ENCODE results near the gene IRAK2.

IRAK2 gene

DNA sequence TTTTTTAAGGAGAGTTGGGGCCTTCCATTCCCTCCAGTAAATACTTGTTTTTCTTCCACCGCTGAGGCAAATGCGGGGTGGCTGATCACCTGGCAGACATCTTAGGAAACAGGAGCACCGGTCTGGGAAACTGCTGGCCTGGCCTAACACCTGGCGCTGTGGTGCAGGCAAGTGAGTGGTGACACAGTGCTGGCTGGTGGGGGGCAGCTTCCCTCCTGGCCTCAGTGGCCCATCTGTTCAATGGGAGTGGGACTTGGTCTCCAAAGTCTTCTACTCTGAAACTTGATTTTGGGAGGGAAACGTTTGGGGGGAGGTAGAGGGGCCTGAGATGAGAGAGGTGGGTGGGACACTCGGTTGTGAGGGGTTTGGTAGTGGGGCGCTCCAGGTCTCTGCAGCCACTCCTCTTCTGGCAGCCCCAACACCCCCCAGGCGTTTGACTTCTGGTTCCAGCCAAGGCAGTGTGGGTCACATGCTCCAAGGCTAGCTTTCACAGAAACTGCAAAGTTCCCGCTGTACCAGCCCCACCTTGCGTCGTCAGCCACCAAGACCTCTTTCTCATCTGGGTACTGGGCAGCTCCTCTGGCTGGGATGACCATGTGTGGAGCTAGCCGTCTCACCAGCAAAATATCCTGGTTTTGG, 123.3 kb downstream of the IRAK2 start:
- Histone ChIP-seq H3K79me2 (ENCODE audit: insufficient read depth, low read length) (no peaks in the 10 kb centered on the region), H3K36me3 (ENCODE audit: insufficient read depth, low read length) (peaks cover 38% of the 10 kb centered on the region; the same call in 1 of the 2 replicates), H2AFZ (ENCODE audit: low read length) (no peak overlapping the region), H3K27me3 (ENCODE audit: insufficient read depth, low read length, poor library complexity, severe bottlenecking) (no peaks in the 10 kb centered on the region), H3K4me3 (ENCODE audit: low read length, poor library complexity, severe bottlenecking) (no peak overlapping the region), H3K4me2 (ENCODE audit: low read depth, low read length, poor library complexity, severe bottlenecking) (no peak overlapping the region), H3K9me2 (replicated peaks; ENCODE audit: low read depth, low read length) (no peaks in the 10 kb centered on the region), H3K9me3 (ENCODE audit: insufficient read depth, low read depth, low read length) (no peaks in the 10 kb centered on the region), H4K20me1 (ENCODE audit: insufficient read depth, low read length, poor library complexity, severe bottlenecking) (no peaks in the 10 kb centered on the region), H3F3A (ENCODE audit: low read depth) (no peaks in the 10 kb centered on the region), H3K4me1 (ENCODE audit: insufficient read depth, low read length, poor library complexity, severe bottlenecking) (no peaks in the 10 kb centered on the region), H3K9ac (ENCODE audit: low read depth, low read length, poor library complexity, severe bottlenecking) (no peak overlapping the region)
- TF ChIP-seq EZH2phosphoT487 (IDR thresholded peaks at IDR 0.05; ENCODE audit: borderline replicate concordance), result no peak
- TF ChIP-seq, protein P1, sequence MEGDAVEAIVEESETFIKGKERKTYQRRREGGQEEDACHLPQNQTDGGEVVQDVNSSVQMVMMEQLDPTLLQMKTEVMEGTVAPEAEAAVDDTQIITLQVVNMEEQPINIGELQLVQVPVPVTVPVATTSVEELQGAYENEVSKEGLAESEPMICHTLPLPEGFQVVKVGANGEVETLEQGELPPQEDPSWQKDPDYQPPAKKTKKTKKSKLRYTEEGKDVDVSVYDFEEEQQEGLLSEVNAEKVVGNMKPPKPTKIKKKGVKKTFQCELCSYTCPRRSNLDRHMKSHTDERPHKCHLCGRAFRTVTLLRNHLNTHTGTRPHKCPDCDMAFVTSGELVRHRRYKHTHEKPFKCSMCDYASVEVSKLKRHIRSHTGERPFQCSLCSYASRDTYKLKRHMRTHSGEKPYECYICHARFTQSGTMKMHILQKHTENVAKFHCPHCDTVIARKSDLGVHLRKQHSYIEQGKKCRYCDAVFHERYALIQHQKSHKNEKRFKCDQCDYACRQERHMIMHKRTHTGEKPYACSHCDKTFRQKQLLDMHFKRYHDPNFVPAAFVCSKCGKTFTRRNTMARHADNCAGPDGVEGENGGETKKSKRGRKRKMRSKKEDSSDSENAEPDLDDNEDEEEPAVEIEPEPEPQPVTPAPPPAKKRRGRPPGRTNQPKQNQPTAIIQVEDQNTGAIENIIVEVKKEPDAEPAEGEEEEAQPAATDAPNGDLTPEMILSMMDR (conservative IDR thresholded peaks at IDR 0.05; ENCODE audit: low read length), result no peak

DNA sequence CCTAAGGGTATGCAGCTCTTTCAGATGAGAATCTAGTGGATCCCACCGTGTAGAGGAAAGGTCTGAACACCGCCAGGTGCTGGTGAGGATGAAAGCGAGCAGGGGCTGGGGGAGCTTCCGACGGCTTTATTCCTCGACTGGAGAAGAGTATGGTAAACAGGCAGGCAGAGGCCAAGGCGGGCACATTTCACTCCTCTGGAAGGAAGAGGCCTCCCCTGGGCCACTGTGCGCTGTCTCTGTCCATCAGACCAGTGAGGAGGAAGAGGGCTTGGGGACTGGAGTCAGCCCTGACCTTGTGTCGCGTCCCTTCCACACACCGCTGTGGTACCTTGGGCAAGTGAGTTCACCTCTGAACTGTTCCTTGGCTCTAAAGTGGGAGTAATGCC, 123.8 kb downstream of the IRAK2 start:
- H3K27me3 ChIP-seq (ENCODE audit: insufficient read depth, low read length, poor library complexity, severe bottlenecking), result no peaks in the 10 kb centered on the region
- H4K20me1 ChIP-seq (ENCODE audit: insufficient read depth, low read length, poor library complexity, severe bottlenecking), result no peaks in the 10 kb centered on the region
- H3K9ac ChIP-seq (ENCODE audit: low read depth, low read length, poor library complexity, severe bottlenecking), result no peak overlapping the region
- no peaks in the 10 kb centered on the region for H3K4me1 ChIP-seq (ENCODE audit: insufficient read depth, low read length, poor library complexity, severe bottlenecking)
- no peak overlapping the region for H3K4me3 ChIP-seq (ENCODE audit: low read length, poor library complexity, severe bottlenecking)
- TF ChIP-seq EZH2phosphoT487 (IDR thresholded peaks at IDR 0.05; ENCODE audit: borderline replicate concordance), result no peak
- TF ChIP-seq, protein P1 (conservative IDR thresholded peaks at IDR 0.05; ENCODE audit: low read length), result no peak
- no peak overlapping the region for H2AFZ ChIP-seq (ENCODE audit: low read length)
- no peaks in the 10 kb centered on the region for H3K79me2 ChIP-seq (ENCODE audit: insufficient read depth, low read length)
- no peak overlapping the region for H3K4me2 ChIP-seq (ENCODE audit: low read depth, low read length, poor library complexity, severe bottlenecking)
- H3F3A ChIP-seq (ENCODE audit: low read depth), result no peaks in the 10 kb centered on the region
- H3K9me2 ChIP-seq (replicated peaks; ENCODE audit: low read depth, low read length), result no peaks in the 10 kb centered on the region
- peaks cover 33% of the 10 kb centered on the region; the same call in 1 of the 2 replicates for H3K36me3 ChIP-seq (ENCODE audit: insufficient read depth, low read length)
- H3K9me3 ChIP-seq (ENCODE audit: insufficient read depth, low read depth, low read length), result no peaks in the 10 kb centered on the region

DNA sequence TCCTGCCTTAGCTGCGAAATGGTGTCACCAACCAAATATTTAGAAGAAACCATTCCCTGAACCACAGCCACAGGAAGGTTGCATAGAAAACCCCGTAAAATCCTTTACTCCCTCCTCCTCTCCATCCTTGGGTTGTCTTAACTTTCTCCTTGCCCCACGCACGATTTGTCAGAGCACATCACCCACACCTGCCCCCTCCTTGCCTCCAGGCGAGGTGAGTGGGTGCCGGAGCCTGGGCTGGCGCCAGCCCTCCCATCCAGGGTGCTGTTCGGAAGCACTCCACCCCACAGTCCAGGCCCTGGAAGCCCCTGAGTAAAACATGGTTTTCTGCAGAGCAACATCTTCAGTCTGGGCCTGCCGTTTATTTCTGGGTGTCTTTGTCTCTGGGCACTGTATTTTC, 124.4 kb downstream of the IRAK2 start:
- H3K36me3 ChIP-seq (ENCODE audit: insufficient read depth, low read length), result peaks cover 29% of the 10 kb centered on the region; the same call in 1 of the 2 replicates
- H2AFZ ChIP-seq (ENCODE audit: low read length), result no peak overlapping the region
- no peaks in the 10 kb centered on the region for H3K9me3 ChIP-seq (ENCODE audit: insufficient read depth, low read depth, low read length)
- H3F3A ChIP-seq (ENCODE audit: low read depth), result no peaks in the 10 kb centered on the region
- H3K9ac ChIP-seq (ENCODE audit: low read depth, low read length, poor library complexity, severe bottlenecking), result no peak overlapping the region
- H3K4me1 ChIP-seq (ENCODE audit: insufficient read depth, low read length, poor library complexity, severe bottlenecking), result no peaks in the 10 kb centered on the region
- no peak overlapping the region for H3K4me3 ChIP-seq (ENCODE audit: low read length, poor library complexity, severe bottlenecking)
- H3K27me3 ChIP-seq (ENCODE audit: insufficient read depth, low read length, poor library complexity, severe bottlenecking), result no peaks in the 10 kb centered on the region
- H3K4me2 ChIP-seq (ENCODE audit: low read depth, low read length, poor library complexity, severe bottlenecking), result no peak overlapping the region
- H3K9me2 ChIP-seq (replicated peaks; ENCODE audit: low read depth, low read length), result no peaks in the 10 kb centered on the region
- H3K79me2 ChIP-seq (ENCODE audit: insufficient read depth, low read length), result no peaks in the 10 kb centered on the region
- no peak for TF ChIP-seq EZH2phosphoT487 (IDR thresholded peaks at IDR 0.05; ENCODE audit: borderline replicate concordance)
- TF ChIP-seq, protein P1 (conservative IDR thresholded peaks at IDR 0.05; ENCODE audit: low read length), result no peak
- H4K20me1 ChIP-seq (ENCODE audit: insufficient read depth, low read length, poor library complexity, severe bottlenecking), result no peaks in the 10 kb centered on the region
